GM12875 (cell line): ENCODE measurements around the gene COL21A1.

Experiments
- H3K4me3 ChIP-seq: one replicate; pipeline ENCODE4 v1.5.1; 2011; ENCODE audit warnings: low read depth, low read length, control low read depth
- CTCF ChIP-seq: IDR thresholded peaks from 2 replicates; pipeline ENCODE4 v1.5.1; 2011; ENCODE audit warnings: low read depth, mild to moderate bottlenecking, control low read depth, inconsistent platforms, low read length, moderate library complexity, borderline replicate concordance; ENCODE audit not compliant: insufficient read depth

COL21A1 gene

DNA sequence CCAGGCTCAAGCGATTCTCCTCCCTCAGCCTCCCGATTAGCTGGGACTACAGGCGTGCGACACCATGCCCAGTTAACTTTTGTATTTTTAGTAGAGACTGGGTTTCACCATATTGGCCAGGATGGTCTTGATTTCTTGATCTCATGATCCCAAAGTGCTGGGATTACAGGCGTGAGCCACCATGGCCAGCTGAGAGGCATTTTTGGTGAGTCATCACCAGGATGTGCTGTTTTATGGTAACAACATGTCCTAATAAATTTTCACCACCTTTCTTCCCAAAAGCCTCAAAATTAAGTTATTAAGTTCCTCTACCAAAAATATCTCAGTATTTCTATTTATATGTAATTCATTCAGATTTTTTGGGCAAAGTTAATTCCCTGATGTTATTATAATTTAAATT is 53.5 kb downstream of the COL21A1 start:
- no peak overlapping the region for H3K4me3 ChIP-seq

DNA sequence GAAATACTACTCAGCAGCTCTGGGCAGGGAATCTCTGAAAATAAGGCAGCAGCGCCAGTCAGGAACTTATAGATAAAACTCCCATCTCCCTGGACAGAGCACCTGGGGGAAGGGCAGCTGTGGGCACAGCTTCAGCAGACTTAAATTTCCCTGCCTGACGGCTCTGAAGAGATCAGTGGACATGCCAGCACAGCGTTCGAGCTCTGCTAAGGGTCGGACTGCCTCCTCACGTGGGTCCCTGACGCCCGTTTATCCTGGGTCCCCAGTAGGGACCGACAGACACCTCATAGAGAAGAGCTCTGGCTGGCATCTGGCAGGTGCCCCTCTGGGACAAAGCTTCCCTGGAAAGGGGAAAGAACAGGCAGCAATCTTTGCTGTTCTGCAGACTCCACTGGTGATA is 59.0 kb downstream of the COL21A1 start:
- no peak for TF ChIP-seq CTCF
- H3K4me3 ChIP-seq, result no peak overlapping the region

More for the DNA sequence above, 53.5 kb downstream of the COL21A1 start:
- no peak for TF ChIP-seq CTCF

GRCh38 chr6:56187686-56188085 is 59.7 kb downstream of the COL21A1 start:
- TF ChIP-seq CTCF, result no peak

GRCh38 chr6:56176741-56177140 is 70.6 kb downstream of the COL21A1 start:
- no peak overlapping the region for H3K4me3 ChIP-seq
- TF ChIP-seq CTCF, result no peak

More at GRCh38 chr6:56187686-56188085, 59.7 kb downstream of the COL21A1 start:
- H3K4me3 ChIP-seq, result no peak overlapping the region

GRCh38 chr6:56173228-56173627 is 74.2 kb downstream of the COL21A1 start:
- TF ChIP-seq CTCF, result no peak
- no peak overlapping the region for H3K4me3 ChIP-seq

DNA sequence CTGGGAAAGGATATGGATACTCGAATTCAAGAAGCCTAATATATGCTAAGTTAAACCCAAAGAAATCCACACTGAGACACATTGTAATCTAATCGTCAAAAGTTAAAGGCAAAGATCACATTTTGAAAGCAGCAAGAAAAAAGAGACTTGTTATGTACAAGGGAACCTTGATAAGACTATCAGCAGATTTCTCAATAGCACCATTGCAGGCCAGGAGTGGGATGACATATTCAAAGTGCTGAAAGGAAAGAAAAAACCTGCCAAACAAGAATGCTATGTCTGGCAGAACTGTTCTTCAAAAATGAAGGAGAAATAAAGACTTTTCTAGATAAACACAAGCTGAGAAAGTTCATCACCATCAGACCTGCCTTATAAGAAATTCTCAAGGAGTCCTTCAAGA is 75.2 kb downstream of the COL21A1 start:
- TF ChIP-seq CTCF, result no peak
- H3K4me3 ChIP-seq, result no peak overlapping the region

DNA sequence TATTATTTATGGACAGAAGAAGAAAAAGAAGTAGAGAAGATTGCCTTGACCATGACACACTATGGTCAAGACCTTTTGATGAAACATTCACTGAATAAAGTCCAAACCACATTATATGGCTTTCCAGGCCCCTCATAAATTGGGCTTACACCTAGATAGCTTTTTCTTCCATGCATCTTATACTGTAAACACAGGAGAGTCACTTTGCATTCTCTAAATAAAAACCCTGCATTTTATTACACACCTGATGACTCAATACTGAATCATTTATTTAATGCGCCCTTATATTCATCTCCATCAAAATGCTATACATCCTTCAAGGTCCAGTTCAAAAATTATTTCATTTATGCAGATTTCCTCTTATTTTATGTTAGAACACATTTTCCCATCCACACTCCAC is 78.0 kb downstream of the COL21A1 start:
- no peak for TF ChIP-seq CTCF
- H3K4me3 ChIP-seq, result no peak overlapping the region
